DND-41 (cell line): ENCODE data around the gene FREY1.

Experiments
- ATAC-seq: fragments of 200-7000 bp; cut with Tn5 transposase; 3 replicates; pipeline ENCODE4 v1.9.1; 2021; ENCODE audit warnings: low read depth; ENCODE audit not compliant: insufficient read depth
- DNase-seq: peaks from one replicate; pipeline ENCODE4 v3.0.0-alpha.2; 2020
- H2AFZ ChIP-seq: 2 replicates; pipeline ENCODE4 v1.6.0; 2012; ENCODE audit warnings: low read depth, low read length
- H3K27ac ChIP-seq: 2 replicates; pipeline ENCODE4 v1.5.1; 2012; ENCODE audit warnings: low read length, inconsistent platforms
- H3K27me3 ChIP-seq: fragments of 200-600 bp; sonication (generic); 2 replicates; pipeline ENCODE4 v1.6.0; 2012; ENCODE audit warnings: low read length, mild to moderate bottlenecking, inconsistent platforms; ENCODE audit not compliant: insufficient read depth, poor library complexity
- H3K36me3 ChIP-seq: 2 replicates; pipeline ENCODE4 v1.5.1; 2012; ENCODE audit warnings: low read length, inconsistent platforms; ENCODE audit not compliant: insufficient read depth
- H3K4me1 ChIP-seq: 2 replicates; pipeline ENCODE4 v1.5.1; 2012; ENCODE audit warnings: mild to moderate bottlenecking, low read length; ENCODE audit not compliant: insufficient read depth
- H3K4me2 ChIP-seq: 2 replicates; pipeline ENCODE4 v1.6.0; 2012; ENCODE audit warnings: mild to moderate bottlenecking, moderate library complexity, low read length, inconsistent platforms; ENCODE audit not compliant: insufficient read depth
- H3K4me3 ChIP-seq, 2 experiments: fragments of 200-600 bp in 1 of 2; shearing (Covaris generic) in 1 of 2; 2 replicates each; pipeline ENCODE4 v1.5.1; 2012 to 2016; ENCODE audit warnings: inconsistent platforms in 2 of 2, low read length in 2 of 2, mild to moderate bottlenecking in 2 of 2, low read depth in 1 of 2, moderate library complexity in 1 of 2
- H3K79me2 ChIP-seq: 2 replicates; pipeline ENCODE4 v1.6.0; 2012; ENCODE audit warnings: low read length, inconsistent platforms; ENCODE audit not compliant: insufficient read depth
- H3K9ac ChIP-seq: 2 replicates; pipeline ENCODE4 v1.6.0; 2012; ENCODE audit warnings: low read depth, mild to moderate bottlenecking, inconsistent platforms, low read length, moderate library complexity
- H3K9me3 ChIP-seq: 2 replicates; pipeline ENCODE4 v1.5.1; 2012; ENCODE audit warnings: low read length, moderate library complexity, mild to moderate bottlenecking, inconsistent platforms; ENCODE audit not compliant: insufficient read depth, severe bottlenecking
- H4K20me1 ChIP-seq: 2 replicates; pipeline ENCODE4 v1.6.0; 2012; ENCODE audit warnings: low read length; ENCODE audit not compliant: insufficient read depth
- CTCF ChIP-seq: IDR thresholded peaks from 2 replicates; pipeline ENCODE4 v1.5.1; 2012; ENCODE audit warnings: borderline replicate concordance, low read length, moderate library complexity, mild to moderate bottlenecking; ENCODE audit not compliant: poor library complexity, severe bottlenecking; ENCODE audit errors: extremely low read depth
- EZH2 ChIP-seq: IDR thresholded peaks from 3 replicates; pipeline ENCODE4 v1.6.1; 2012; ENCODE audit warnings: borderline replicate concordance, low read depth, mild to moderate bottlenecking, moderate library complexity, low read length, inconsistent platforms; ENCODE audit not compliant: severe bottlenecking

Gene FREY1

GRCh38 chr11:45933131-45933831 is 26.2 kb upstream of the FREY1 start:
- Histone ChIP-seq H3K4me1 (no peaks in the 10 kb centered on the region), H3K79me2 (no peaks in the 10 kb centered on the region), H4K20me1 (no peaks in the 10 kb centered on the region), H3K27me3 (no peaks in the 10 kb centered on the region), H3K9ac (no peak overlapping the region), H3K36me3 (peaks cover 59% of the 10 kb centered on the region), H2AFZ (no peak overlapping the region), H3K4me2 (no peak overlapping the region), H3K27ac (no peak overlapping the region), H3K4me3 (no peak overlapping the region), H3K9me3 (no peaks in the 10 kb centered on the region)
- no peak for DNase-seq
- TF ChIP-seq EZH2 (no peak), CTCF (no peak)
- ATAC-seq, result no peak

GRCh38 chr11:45932217-45932616 is 25.1 kb upstream of the FREY1 start:
- H3K9ac ChIP-seq, result no peak overlapping the region
- no peak overlapping the region for H2AFZ ChIP-seq
- H3K4me2 ChIP-seq, result no peak overlapping the region
- H4K20me1 ChIP-seq, result no peaks in the 10 kb centered on the region
- no peak overlapping the region for H3K4me3 ChIP-seq
- no peaks in the 10 kb centered on the region for H3K4me1 ChIP-seq
- H3K27ac ChIP-seq, result no peak overlapping the region
- TF ChIP-seq EZH2, result no peak
- no peak for TF ChIP-seq CTCF
- no peaks in the 10 kb centered on the region for H3K79me2 ChIP-seq
- peaks cover 50% of the 10 kb centered on the region for H3K36me3 ChIP-seq
- ATAC-seq (no peak), DNase-seq (no peak)
- no peaks in the 10 kb centered on the region for H3K27me3 ChIP-seq
- no peaks in the 10 kb centered on the region for H3K9me3 ChIP-seq

GRCh38 chr11:45931739-45932138 is 24.7 kb upstream of the FREY1 start:
- TF ChIP-seq EZH2, result no peak
- no peak for TF ChIP-seq CTCF
- no peaks in the 10 kb centered on the region for H3K27me3 ChIP-seq
- no peaks in the 10 kb centered on the region for H3K4me1 ChIP-seq
- H3K79me2 ChIP-seq, result no peaks in the 10 kb centered on the region
- H3K9ac ChIP-seq, result no peak overlapping the region
- no peak overlapping the region for H3K27ac ChIP-seq
- peaks cover 45% of the 10 kb centered on the region for H3K36me3 ChIP-seq
- H3K9me3 ChIP-seq, result no peaks in the 10 kb centered on the region
- ATAC-seq (no peak), DNase-seq (no peak)
- no peak overlapping the region for H3K4me2 ChIP-seq
- no peaks in the 10 kb centered on the region for H4K20me1 ChIP-seq
- no peak overlapping the region for H3K4me3 ChIP-seq
- no peak overlapping the region for H2AFZ ChIP-seq

- DNase-seq (no peak), ATAC-seq (no peak)
- Histone ChIP-seq H3K4me3 (no peak overlapping the region), H2AFZ (no peak overlapping the region), H3K27ac (no peak overlapping the region), H3K9me3 (no peaks in the 10 kb centered on the region), H3K9ac (no peak overlapping the region), H3K36me3 (peaks cover 40% of the 10 kb centered on the region), H3K4me1 (no peaks in the 10 kb centered on the region), H3K27me3 (no peaks in the 10 kb centered on the region), H3K79me2 (no peaks in the 10 kb centered on the region), H3K4me2 (no peak overlapping the region), H4K20me1 (no peaks in the 10 kb centered on the region)
- no peak for TF ChIP-seq EZH2
- TF ChIP-seq CTCF, result no peak
Observed at GRCh38 chr11:45930951-45931570, 24.0 kb upstream of the FREY1 start.
